IPS-18a (cell line): Measurements from ENCODE around the gene IKZF1.

Experiments
- H3K27ac ChIP-seq: one replicate; pipeline ENCODE4 v1.5.1; 2013; ENCODE audit warnings: low read length
- H3K27me3 ChIP-seq: one replicate; pipeline ENCODE4 v1.6.1; 2013; ENCODE audit warnings: mild to moderate bottlenecking, low read length; ENCODE audit not compliant: control insufficient read depth, insufficient read depth
- H3K36me3 ChIP-seq: one replicate; pipeline ENCODE4 v1.6.1; 2013; ENCODE audit warnings: low read depth, low read length; ENCODE audit not compliant: control insufficient read depth
- H3K4me1 ChIP-seq: one replicate; pipeline ENCODE4 v1.6.1; 2013; ENCODE audit warnings: low read depth, low read length; ENCODE audit not compliant: control insufficient read depth
- H3K4me3 ChIP-seq: one replicate; pipeline ENCODE4 v1.5.1; 2013; ENCODE audit warnings: low read length
- H3K9ac ChIP-seq: one replicate; pipeline ENCODE4 v1.6.1; 2013; ENCODE audit warnings: mild to moderate bottlenecking, low read length, moderate library complexity
- H3K9me3 ChIP-seq: one replicate; pipeline ENCODE4 v1.6.1; 2013; ENCODE audit warnings: low read depth, low read length; ENCODE audit not compliant: control insufficient read depth

IKZF1 gene

GRCh38 chr7:50304911-50305582, 531 bp downstream of the IKZF1 start:
- Histone ChIP-seq H3K27me3 (peaks cover 61% of the 10 kb centered on the region), H3K4me1 (peaks cover 24% of the 10 kb centered on the region), H3K36me3 (no peaks in the 10 kb centered on the region), H3K4me3 (peak overlapping the region; percentile 62), H3K9ac (no peak overlapping the region), H3K9me3 (no peaks in the 10 kb centered on the region), H3K27ac (no peak overlapping the region)

GRCh38 chr7:50305583-50306493, 1.3 kb downstream of the IKZF1 start:
- H3K9me3 ChIP-seq = no peaks in the 10 kb centered on the region
- H3K36me3 ChIP-seq = no peaks in the 10 kb centered on the region
- H3K27me3 ChIP-seq = peaks cover 61% of the 10 kb centered on the region
- H3K9ac ChIP-seq = no peak overlapping the region
- H3K4me3 ChIP-seq = peak overlapping the region; percentile 62
- H3K27ac ChIP-seq = no peak overlapping the region
- peaks cover 25% of the 10 kb centered on the region for H3K4me1 ChIP-seq

GRCh38 chr7:50306494-50307367, 2.2 kb downstream of the IKZF1 start:
- Histone ChIP-seq H3K9ac (no peak overlapping the region), H3K36me3 (no peaks in the 10 kb centered on the region), H3K4me3 (no peak overlapping the region), H3K9me3 (no peaks in the 10 kb centered on the region), H3K27ac (no peak overlapping the region), H3K27me3 (peaks cover 57% of the 10 kb centered on the region), H3K4me1 (peaks cover 25% of the 10 kb centered on the region)

- no peaks in the 10 kb centered on the region for H3K9me3 ChIP-seq
- no peaks in the 10 kb centered on the region for H3K36me3 ChIP-seq
- H3K27me3 ChIP-seq = peaks cover 49% of the 10 kb centered on the region
- H3K9ac ChIP-seq = no peak overlapping the region
- H3K4me3 ChIP-seq = no peak overlapping the region
- peaks cover 31% of the 10 kb centered on the region for H3K4me1 ChIP-seq
- H3K27ac ChIP-seq = no peak overlapping the region
Measured at GRCh38 chr7:50307368-50308032, 3.0 kb downstream of the IKZF1 start.

- H3K9ac ChIP-seq = no peak overlapping the region
- H3K4me3 ChIP-seq = no peak overlapping the region
- H3K9me3 ChIP-seq = no peaks in the 10 kb centered on the region
- peaks cover 42% of the 10 kb centered on the region for H3K27me3 ChIP-seq
- H3K27ac ChIP-seq = no peak overlapping the region
- H3K36me3 ChIP-seq = no peaks in the 10 kb centered on the region
- peaks cover 37% of the 10 kb centered on the region for H3K4me1 ChIP-seq
Measured at GRCh38 chr7:50308203-50308531, 3.7 kb downstream of the IKZF1 start.

GRCh38 chr7:50308532-50309385, 4.2 kb downstream of the IKZF1 start:
- Histone ChIP-seq H3K27ac (no peak overlapping the region), H3K9ac (no peak overlapping the region), H3K4me3 (no peak overlapping the region), H3K36me3 (no peaks in the 10 kb centered on the region), H3K9me3 (no peaks in the 10 kb centered on the region), H3K27me3 (peaks cover 38% of the 10 kb centered on the region), H3K4me1 (peaks cover 37% of the 10 kb centered on the region)

- H3K27ac ChIP-seq = no peak overlapping the region
Measured at GRCh38 chr7:50309721-50310120, 5.2 kb downstream of the IKZF1 start.

GRCh38 chr7:50310361-50310760, 5.8 kb downstream of the IKZF1 start:
- H3K9me3 ChIP-seq = no peaks in the 10 kb centered on the region
- H3K4me1 ChIP-seq = peaks cover 39% of the 10 kb centered on the region
- H3K9ac ChIP-seq = no peak overlapping the region
- H3K27me3 ChIP-seq = peaks cover 27% of the 10 kb centered on the region
- H3K36me3 ChIP-seq = no peaks in the 10 kb centered on the region
- no peak overlapping the region for H3K27ac ChIP-seq
- no peak overlapping the region for H3K4me3 ChIP-seq

More at GRCh38 chr7:50309721-50310120, 5.2 kb downstream of the IKZF1 start:
- Histone ChIP-seq H3K4me3 (no peak overlapping the region), H3K4me1 (peaks cover 40% of the 10 kb centered on the region), H3K27me3 (peaks cover 34% of the 10 kb centered on the region), H3K36me3 (no peaks in the 10 kb centered on the region), H3K9me3 (no peaks in the 10 kb centered on the region), H3K9ac (no peak overlapping the region)

- Histone ChIP-seq H3K9ac (no peak overlapping the region), H3K27ac (no peak overlapping the region), H3K4me3 (no peak overlapping the region), H3K9me3 (no peaks in the 10 kb centered on the region), H3K36me3 (no peaks in the 10 kb centered on the region), H3K27me3 (peaks cover 22% of the 10 kb centered on the region), H3K4me1 (peaks cover 42% of the 10 kb centered on the region)
Measured at GRCh38 chr7:50310956-50311355, 6.4 kb downstream of the IKZF1 start.

- H3K27me3 ChIP-seq = peaks cover 12% of the 10 kb centered on the region
- no peak overlapping the region for H3K4me3 ChIP-seq
- peaks cover 50% of the 10 kb centered on the region for H3K4me1 ChIP-seq
- no peaks in the 10 kb centered on the region for H3K36me3 ChIP-seq
- no peaks in the 10 kb centered on the region for H3K9me3 ChIP-seq
- no peak overlapping the region for H3K27ac ChIP-seq
- no peak overlapping the region for H3K9ac ChIP-seq
Measured at GRCh38 chr7:50312250-50313162, 8.0 kb downstream of the IKZF1 start.
